ENCODE results near the gene RHOXF1.
"Not testable (repeated sequence)": the region's sequence is repeated elsewhere in the genome, so short reads cannot be mapped to it uniquely, and the experiment has no call there.

RHOXF1 gene

GRCh38 chrX:120115438-120115963 lies at the start of gene RHOXF1:
Gene RHOXF1, minus strand, starts transcription at chrX:120115913. Its CDS starts 51 bp downstream, at chrX:120115862.
- no peak for DNase-seq (ENCODE audit: low read depth in 2 of 2, low spot score in 1 of 2)

GRCh38 chrX:120159086-120159485 lies 43.4 kb upstream of the RHOXF1 start:
- DNase-seq (ENCODE audit: low read depth in 2 of 2, low spot score in 1 of 2): not testable (repeated sequence)

GRCh38 chrX:120158313-120158712 lies 42.6 kb upstream of the RHOXF1 start, which contains the start of gene RHOXF2:
Gene RHOXF2, plus strand, starts transcription at chrX:120158613. Its CDS starts 138 bp downstream, at chrX:120158751.
- DNase-seq (ENCODE audit: low read depth in 2 of 2, low spot score in 1 of 2): not testable (repeated sequence)

- DNase-seq (ENCODE audit: low read depth in 2 of 2, low spot score in 1 of 2): not testable (repeated sequence)
These were observed 34.5 kb upstream of the RHOXF1 start for GRCh38 chrX:120150109-120150744.

DNA sequence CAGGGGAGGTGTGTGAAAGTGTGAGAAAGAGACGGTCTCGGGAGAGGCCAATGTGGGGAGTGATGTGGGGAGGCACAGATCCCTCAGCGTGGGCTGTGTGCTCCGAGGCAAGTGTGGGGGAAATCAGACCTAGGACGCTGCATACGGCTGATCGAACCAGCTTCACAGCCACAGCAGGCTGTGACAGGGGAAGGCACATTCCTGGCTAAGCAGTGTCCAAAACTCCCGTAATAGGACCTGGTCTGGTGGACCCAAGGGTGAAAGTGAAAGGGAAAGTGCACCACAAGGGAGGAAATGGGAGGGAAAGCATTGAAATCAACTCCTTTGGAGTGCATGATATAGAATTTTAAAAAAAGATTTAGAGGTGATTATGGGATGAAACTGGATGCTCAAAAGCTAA lies 31.8 kb upstream of the RHOXF1 start:
- DNase-seq (ENCODE audit: low read depth in 2 of 2, low spot score in 1 of 2): no peak

DNA sequence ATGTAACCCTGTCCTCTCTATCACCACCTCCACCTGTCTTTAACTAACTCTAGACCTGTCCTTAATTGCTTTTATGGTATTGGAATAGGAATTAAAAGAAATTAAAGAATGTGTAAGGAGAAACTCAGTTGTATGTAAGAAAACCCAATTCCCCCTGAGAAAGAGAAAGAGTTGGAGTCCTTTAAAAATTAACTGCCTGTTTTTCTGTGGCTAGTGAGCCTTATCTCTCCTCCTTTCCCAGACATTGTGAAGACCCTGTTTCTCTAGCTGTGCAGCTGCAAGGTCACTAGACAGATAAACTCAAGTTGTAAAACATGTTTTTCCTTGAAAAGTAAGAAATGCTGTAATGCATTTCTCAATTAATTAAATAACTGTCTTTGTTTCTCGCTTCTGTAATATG lies 30.6 kb upstream of the RHOXF1 start:
- DNase-seq (ENCODE audit: low read depth in 2 of 2, low spot score in 1 of 2): not testable (repeated sequence)

GRCh38 chrX:120145295-120145925 lies 29.7 kb upstream of the RHOXF1 start:
- no peak for DNase-seq (ENCODE audit: low read depth in 2 of 2, low spot score in 1 of 2)

DNA sequence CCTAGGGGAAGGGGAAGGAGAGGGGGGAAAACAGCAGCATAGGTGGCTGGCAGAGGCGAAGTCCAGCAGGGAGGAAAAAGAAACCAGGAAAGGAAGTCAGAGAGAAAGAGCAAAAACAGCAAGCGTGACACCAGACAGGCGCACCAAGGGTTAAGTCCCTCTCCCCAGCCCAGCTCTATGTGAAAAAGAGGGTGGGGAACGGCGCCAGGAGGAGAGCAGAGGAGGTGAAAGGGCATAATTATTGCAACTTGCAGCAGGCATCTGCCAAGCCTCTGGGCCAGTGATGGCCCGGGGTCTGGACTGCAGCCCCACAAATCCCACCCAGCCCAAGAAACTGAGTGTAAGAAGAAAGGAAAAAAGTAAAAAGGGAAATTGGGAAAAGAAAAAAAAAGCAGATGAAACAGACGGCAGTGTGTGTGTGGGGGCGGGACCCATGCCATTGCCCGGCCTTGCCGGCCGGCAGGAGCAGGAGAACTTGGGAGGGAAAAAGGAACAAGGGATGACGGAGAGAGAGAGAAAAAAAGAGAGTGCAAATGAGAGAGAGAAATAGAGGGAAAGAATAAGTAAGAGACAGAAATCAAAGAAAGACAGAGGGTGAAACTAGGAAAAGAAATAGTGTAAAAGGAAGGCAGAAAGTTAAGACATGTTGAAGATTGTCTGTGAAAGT lies 28.6 kb upstream of the RHOXF1 start:
- DNase-seq (ENCODE audit: low read depth in 2 of 2, low spot score in 1 of 2): no peak

GRCh38 chrX:120140293-120140981 lies 24.7 kb upstream of the RHOXF1 start:
- DNase-seq (ENCODE audit: low read depth in 2 of 2, low spot score in 1 of 2): no peak

GRCh38 chrX:120137439-120137838 lies 21.7 kb upstream of the RHOXF1 start:
- DNase-seq (ENCODE audit: low read depth in 2 of 2, low spot score in 1 of 2): no peak

- no peak for DNase-seq (ENCODE audit: low read depth in 2 of 2, low spot score in 1 of 2)
These were observed 21.1 kb upstream of the RHOXF1 start for GRCh38 chrX:120136840-120137239.

DNA sequence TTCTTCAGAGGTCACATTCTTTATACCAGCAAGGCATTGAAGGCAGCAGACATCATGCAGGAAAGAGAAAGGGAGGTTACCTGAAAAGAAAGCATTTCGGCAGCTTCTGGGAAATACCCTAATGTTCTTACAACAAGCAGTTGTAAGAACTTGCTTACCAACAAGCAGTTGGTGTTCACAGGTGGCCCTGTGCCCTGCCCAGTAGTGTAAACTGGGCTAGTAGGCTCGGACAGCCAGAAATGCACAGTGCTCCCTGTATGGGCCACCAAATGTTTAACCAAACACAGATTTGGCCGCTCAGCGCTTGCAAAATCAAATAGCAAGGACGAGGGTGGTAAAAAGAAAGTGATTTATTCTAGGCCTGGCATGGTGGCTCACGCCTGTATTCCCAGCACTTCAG lies 20.4 kb upstream of the RHOXF1 start:
- DNase-seq (ENCODE audit: low read depth in 2 of 2, low spot score in 1 of 2): no peak

DNA sequence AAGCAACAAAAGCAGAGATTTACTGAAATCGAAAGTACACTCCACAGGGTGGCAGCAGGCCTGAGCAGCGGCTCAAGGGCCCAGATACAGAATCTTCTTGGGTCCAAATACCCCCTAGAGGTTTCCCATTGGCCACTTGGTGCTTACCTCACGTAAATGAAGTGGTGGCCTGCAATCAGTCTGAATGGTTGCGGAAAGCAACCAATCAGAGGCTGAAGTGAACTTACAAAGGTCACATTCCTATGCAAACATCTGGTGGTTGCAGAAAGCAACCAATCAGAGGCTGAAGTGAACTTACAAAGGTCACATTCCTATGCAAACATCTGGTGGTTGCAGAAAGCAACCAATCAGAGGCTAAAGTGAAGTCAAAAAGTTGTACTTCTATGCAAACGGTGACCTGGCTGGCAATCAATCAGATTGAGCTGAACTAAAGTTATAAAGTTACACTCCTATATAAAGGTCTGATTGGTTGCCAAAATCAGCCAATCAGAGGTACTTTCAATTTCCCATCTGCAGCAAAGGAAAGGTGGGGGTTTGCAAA lies 12.7 kb upstream of the RHOXF1 start:
- DNase-seq (ENCODE audit: low read depth in 2 of 2, low spot score in 1 of 2): not testable (repeated sequence)

- no peak for DNase-seq (ENCODE audit: low read depth in 2 of 2, low spot score in 1 of 2)
These were observed 9.7 kb upstream of the RHOXF1 start for GRCh38 chrX:120125444-120125843.

GRCh38 chrX:120120223-120120622 lies 4.5 kb upstream of the RHOXF1 start:
- DNase-seq (ENCODE audit: low read depth in 2 of 2, low spot score in 1 of 2): no peak

- DNase-seq (ENCODE audit: low read depth in 2 of 2, low spot score in 1 of 2): no peak
These were observed 4.1 kb downstream of the RHOXF1 start for GRCh38 chrX:120111611-120112010.

DNA sequence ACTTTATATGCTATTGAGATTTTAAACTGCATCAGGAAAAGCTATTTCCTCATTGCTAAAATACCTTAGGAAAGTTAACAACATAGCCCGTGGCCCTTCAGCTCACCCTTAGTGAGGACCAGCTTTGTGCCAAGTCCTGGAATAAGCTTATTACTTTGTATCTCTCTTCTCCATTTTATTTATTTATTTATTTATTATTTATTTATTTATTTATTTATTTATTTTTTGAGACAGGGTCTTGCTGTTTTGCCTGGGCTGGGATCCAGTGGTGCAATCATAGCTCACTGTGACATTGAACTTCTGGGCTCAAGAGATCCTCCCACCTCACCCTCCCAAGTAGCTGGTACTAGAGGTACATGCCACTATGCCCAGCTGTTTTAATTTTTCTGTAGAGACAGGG lies 6.3 kb downstream of the RHOXF1 start:
- DNase-seq (ENCODE audit: low read depth in 2 of 2, low spot score in 1 of 2): no peak

DNA sequence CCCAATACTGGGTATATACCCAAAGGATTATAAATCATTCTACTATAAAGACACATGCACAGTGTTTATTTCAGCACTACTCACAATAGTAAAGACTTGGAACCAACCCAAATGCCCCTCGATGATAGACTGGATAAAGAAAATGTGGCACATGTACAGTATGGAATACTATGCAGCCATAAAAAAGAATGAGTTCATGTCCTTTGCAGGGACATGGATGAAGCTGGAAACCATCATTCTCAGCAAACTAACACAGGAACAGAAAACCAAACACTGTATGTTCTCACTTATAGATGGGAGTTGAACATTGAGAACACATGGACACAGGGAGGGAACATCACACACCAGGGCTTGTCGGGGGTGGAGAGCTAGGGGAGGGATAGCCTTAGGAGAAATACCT lies 11.0 kb downstream of the RHOXF1 start:
- DNase-seq (ENCODE audit: low read depth in 2 of 2, low spot score in 1 of 2): not testable (repeated sequence)

DNA sequence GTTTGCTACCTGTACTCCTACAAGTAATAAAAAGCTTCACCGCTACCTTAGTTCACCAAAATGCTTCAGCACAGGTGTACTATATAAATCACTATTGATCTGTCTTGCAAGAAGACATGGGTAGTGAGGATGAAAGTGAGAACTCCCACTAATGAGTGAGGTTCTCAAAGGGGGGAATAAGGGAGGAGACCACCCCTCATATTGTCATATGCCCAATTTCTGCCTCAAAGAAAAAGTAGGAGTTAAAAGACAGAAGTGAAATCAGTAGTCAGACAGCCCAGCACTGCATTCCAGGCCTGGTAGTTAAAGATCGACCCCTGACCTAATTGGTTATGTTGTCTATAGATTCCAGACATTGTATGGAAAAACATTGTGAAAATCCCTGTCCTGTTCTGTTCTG lies 14.7 kb downstream of the RHOXF1 start:
- not testable (repeated sequence) for DNase-seq (ENCODE audit: low read depth in 2 of 2, low spot score in 1 of 2)

GRCh38 chrX:120090208-120090607 lies 25.5 kb downstream of the RHOXF1 start:
- no peak for DNase-seq (ENCODE audit: low read depth in 2 of 2, low spot score in 1 of 2)
